ENCODE results near the gene SRPRB.

The SRPRB gene

GRCh38 chr3:133849346-133849745 is 43.7 kb downstream of the SRPRB start:
- Histone ChIP-seq H3K9me3 (ENCODE audit: control insufficient read depth, insufficient read depth, low read length) (no peaks in the 10 kb centered on the region), H3K9me2 (replicated peaks; ENCODE audit: control insufficient read depth, low read length) (no peaks in the 10 kb centered on the region), H3K4me2 (ENCODE audit: low read length) (no peak overlapping the region), H4K20me1 (ENCODE audit: control insufficient read depth, insufficient read depth, low read depth, low read length) (no peaks in the 10 kb centered on the region), H3K4me3 (ENCODE audit: low read length) (no peak overlapping the region), H3F3A (ENCODE audit: control insufficient read depth, insufficient read depth) (no peaks in the 10 kb centered on the region), H3K27ac (ENCODE audit: low read depth, low read length) (no peak overlapping the region), H3K27me3 (ENCODE audit: control insufficient read depth, low read length) (peaks cover 10% of the 10 kb centered on the region; the same call in 1 of the 2 replicates), H3K79me2 (ENCODE audit: control insufficient read depth, low read length) (no peaks in the 10 kb centered on the region), H3K36me3 (ENCODE audit: control insufficient read depth, low read length) (no peaks in the 10 kb centered on the region), H3K4me1 (ENCODE audit: control insufficient read depth, low read length) (peaks cover 8% of the 10 kb centered on the region)
- TF ChIP-seq EZH2phosphoT487 (IDR thresholded peaks at IDR 0.05; ENCODE audit: borderline replicate concordance, low read length), result no peak
- TF ChIP-seq CTCF (IDR thresholded peaks at IDR 0.05; ENCODE audit: low read depth, low read length, poor library complexity, severe bottlenecking), result no peak

DNA sequence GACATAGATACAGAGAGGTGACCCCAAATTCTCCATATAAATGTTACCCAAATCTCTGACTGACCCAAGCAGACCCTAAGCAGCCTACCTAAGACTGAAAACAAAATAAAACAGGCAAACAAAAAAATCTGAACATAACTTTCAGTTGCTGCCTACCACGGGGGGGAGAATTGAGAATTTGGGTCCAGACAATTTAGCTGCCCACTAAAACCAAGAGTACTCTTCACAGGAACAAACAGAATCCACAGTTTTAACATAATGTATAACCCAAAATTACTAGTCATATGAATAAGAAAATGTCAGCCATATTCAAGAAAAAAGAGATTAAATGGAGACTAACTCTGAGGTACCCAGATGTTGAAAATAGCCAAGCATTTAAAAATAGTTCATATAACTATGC is 44.4 kb downstream of the SRPRB start:
- Histone ChIP-seq H3F3A (ENCODE audit: control insufficient read depth, insufficient read depth) (no peaks in the 10 kb centered on the region), H3K79me2 (ENCODE audit: control insufficient read depth, low read length) (no peaks in the 10 kb centered on the region), H3K4me2 (ENCODE audit: low read length) (no peak overlapping the region), H3K27ac (ENCODE audit: low read depth, low read length) (no peak overlapping the region), H3K4me1 (ENCODE audit: control insufficient read depth, low read length) (peaks cover 8% of the 10 kb centered on the region), H3K36me3 (ENCODE audit: control insufficient read depth, low read length) (no peaks in the 10 kb centered on the region), H3K9me2 (replicated peaks; ENCODE audit: control insufficient read depth, low read length) (no peaks in the 10 kb centered on the region), H3K9me3 (ENCODE audit: control insufficient read depth, insufficient read depth, low read length) (no peaks in the 10 kb centered on the region), H3K27me3 (ENCODE audit: control insufficient read depth, low read length) (peaks cover 10% of the 10 kb centered on the region; the same call in 1 of the 2 replicates), H3K4me3 (ENCODE audit: low read length) (no peak overlapping the region), H4K20me1 (ENCODE audit: control insufficient read depth, insufficient read depth, low read depth, low read length) (no peaks in the 10 kb centered on the region)
- no peak for TF ChIP-seq EZH2phosphoT487 (IDR thresholded peaks at IDR 0.05; ENCODE audit: borderline replicate concordance, low read length)
- no peak for TF ChIP-seq CTCF (IDR thresholded peaks at IDR 0.05; ENCODE audit: low read depth, low read length, poor library complexity, severe bottlenecking)

- H3K9me3 ChIP-seq (ENCODE audit: control insufficient read depth, insufficient read depth, low read length), result no peaks in the 10 kb centered on the region
- no peaks in the 10 kb centered on the region for H3K9me2 ChIP-seq (replicated peaks; ENCODE audit: control insufficient read depth, low read length)
- H3K27me3 ChIP-seq (ENCODE audit: control insufficient read depth, low read length), result peaks cover 10% of the 10 kb centered on the region; the same call in 1 of the 2 replicates
- H3K79me2 ChIP-seq (ENCODE audit: control insufficient read depth, low read length), result no peaks in the 10 kb centered on the region
- H4K20me1 ChIP-seq (ENCODE audit: control insufficient read depth, insufficient read depth, low read depth, low read length), result no peaks in the 10 kb centered on the region
- no peak overlapping the region for H3K27ac ChIP-seq (ENCODE audit: low read depth, low read length)
- no peaks in the 10 kb centered on the region for H3F3A ChIP-seq (ENCODE audit: control insufficient read depth, insufficient read depth)
- H3K4me3 ChIP-seq (ENCODE audit: low read length), result no peak overlapping the region
- TF ChIP-seq CTCF (IDR thresholded peaks at IDR 0.05; ENCODE audit: low read depth, low read length, poor library complexity, severe bottlenecking), result no peak
- no peak for TF ChIP-seq EZH2phosphoT487 (IDR thresholded peaks at IDR 0.05; ENCODE audit: borderline replicate concordance, low read length)
- peaks cover 22% of the 10 kb centered on the region for H3K4me1 ChIP-seq (ENCODE audit: control insufficient read depth, low read length)
- H3K36me3 ChIP-seq (ENCODE audit: control insufficient read depth, low read length), result no peaks in the 10 kb centered on the region
- no peak overlapping the region for H3K4me2 ChIP-seq (ENCODE audit: low read length)
Observed at GRCh38 chr3:133851266-133851906, 45.8 kb downstream of the SRPRB start.
